ENCODE results near the gene CSNK2A3.

DNA sequence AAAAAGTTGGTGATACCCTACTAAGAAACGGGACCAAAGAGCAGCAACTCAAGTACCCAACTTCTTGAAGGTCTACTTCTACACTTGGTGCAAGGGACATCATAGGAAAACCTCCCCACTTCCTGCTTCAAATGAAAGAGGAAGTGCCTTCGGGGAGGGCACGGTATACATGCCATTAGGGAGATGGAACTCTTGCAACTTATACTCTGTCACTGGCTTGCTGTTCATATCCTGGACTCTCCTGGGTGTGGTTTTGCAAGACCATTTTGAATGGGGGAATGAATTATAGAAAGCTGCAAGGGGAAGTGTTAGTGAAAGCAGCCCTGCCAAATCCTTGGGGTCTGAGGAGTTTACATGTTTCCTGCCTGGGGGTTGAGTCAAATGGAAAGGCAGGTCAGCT, 41.9 kb downstream of the CSNK2A3 start:
- TF ChIP-seq RFX1 (IDR thresholded peaks at IDR 0.05): no peak
- TF ChIP-seq, protein P1, sequence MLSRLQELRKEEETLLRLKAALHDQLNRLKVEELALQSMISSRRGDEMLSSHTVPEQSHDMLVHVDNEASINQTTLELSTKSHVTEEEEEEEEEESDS (CRISPR knock-in tag; IDR thresholded peaks at IDR 0.05; ENCODE audit: borderline replicate concordance): no peak
- TF ChIP-seq MAFF (IDR thresholded peaks at IDR 0.05; ENCODE audit: low read depth, low read length): no peak
- TF ChIP-seq RBFOX2 (IDR thresholded peaks at IDR 0.05; ENCODE audit: low read depth, low read length): no peak
- no peak for TF ChIP-seq POLR2A (IDR thresholded peaks at IDR 0.05; ENCODE audit: insufficient read depth in 1 of 2, low read depth in 2 of 2, low read length in 2 of 2)
- TF ChIP-seq ZBED4 (CRISPR knock-in tag; IDR thresholded peaks at IDR 0.05; ENCODE audit: borderline replicate concordance): no peak
- TF ChIP-seq FOXA3 (CRISPR knock-in tag; IDR thresholded peaks at IDR 0.05): no peak
- TF ChIP-seq, protein P2, sequence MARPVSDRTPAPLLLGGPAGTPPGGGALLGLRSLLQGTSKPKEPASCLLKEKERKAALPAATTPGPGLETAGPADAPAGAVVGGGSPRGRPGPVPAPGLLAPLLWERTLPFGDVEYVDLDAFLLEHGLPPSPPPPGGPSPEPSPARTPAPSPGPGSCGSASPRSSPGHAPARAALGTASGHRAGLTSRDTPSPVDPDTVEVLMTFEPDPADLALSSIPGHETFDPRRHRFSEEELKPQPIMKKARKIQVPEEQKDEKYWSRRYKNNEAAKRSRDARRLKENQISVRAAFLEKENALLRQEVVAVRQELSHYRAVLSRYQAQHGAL (CRISPR knock-in tag; IDR thresholded peaks at IDR 0.05; ENCODE audit: not compliant biosample characterization): no peak
- no peak for TF ChIP-seq ESRRA (CRISPR knock-in tag; IDR thresholded peaks at IDR 0.05; ENCODE audit: low read depth)
- no peak for TF ChIP-seq RFX5 (IDR thresholded peaks at IDR 0.05; ENCODE audit: low read depth, low read length)
- no peak for TF ChIP-seq CBFB (CRISPR knock-in tag; IDR thresholded peaks at IDR 0.05)
- no peak for TF ChIP-seq CEBPG (CRISPR knock-in tag; IDR thresholded peaks at IDR 0.05)
- TF ChIP-seq ZNF232 (CRISPR knock-in tag; IDR thresholded peaks at IDR 0.05; ENCODE audit: borderline replicate concordance): no peak

Measured in HepG2 (cell line).